Fibroblast of mammary gland (primary cell): ENCODE results near the gene AGXT.

ENCODE experiments used
- DNase-seq: peaks from one replicate; pipeline ENCODE4 v3.0.0-alpha.2; 2010; ENCODE audit warnings: low read depth
- H3K4me3 ChIP-seq: 2 replicates; pipeline ENCODE4 v1.5.1; 2011; ENCODE audit warnings: low read depth, mild to moderate bottlenecking, low read length, moderate library complexity; ENCODE audit not compliant: control insufficient read depth
- TF ChIP-seq, protein P1 (sequence below): conservative IDR thresholded peaks from 2 replicates; pipeline ENCODE4 v1.5.1; 2011; ENCODE audit warnings: low read depth, low read length, inconsistent platforms; ENCODE audit not compliant: control insufficient read depth, insufficient read depth

Gene AGXT

GRCh38 chr2:240869109-240869955, 708 bp downstream of the AGXT start:
- DNase-seq: no peak
- TF ChIP-seq, protein P1, sequence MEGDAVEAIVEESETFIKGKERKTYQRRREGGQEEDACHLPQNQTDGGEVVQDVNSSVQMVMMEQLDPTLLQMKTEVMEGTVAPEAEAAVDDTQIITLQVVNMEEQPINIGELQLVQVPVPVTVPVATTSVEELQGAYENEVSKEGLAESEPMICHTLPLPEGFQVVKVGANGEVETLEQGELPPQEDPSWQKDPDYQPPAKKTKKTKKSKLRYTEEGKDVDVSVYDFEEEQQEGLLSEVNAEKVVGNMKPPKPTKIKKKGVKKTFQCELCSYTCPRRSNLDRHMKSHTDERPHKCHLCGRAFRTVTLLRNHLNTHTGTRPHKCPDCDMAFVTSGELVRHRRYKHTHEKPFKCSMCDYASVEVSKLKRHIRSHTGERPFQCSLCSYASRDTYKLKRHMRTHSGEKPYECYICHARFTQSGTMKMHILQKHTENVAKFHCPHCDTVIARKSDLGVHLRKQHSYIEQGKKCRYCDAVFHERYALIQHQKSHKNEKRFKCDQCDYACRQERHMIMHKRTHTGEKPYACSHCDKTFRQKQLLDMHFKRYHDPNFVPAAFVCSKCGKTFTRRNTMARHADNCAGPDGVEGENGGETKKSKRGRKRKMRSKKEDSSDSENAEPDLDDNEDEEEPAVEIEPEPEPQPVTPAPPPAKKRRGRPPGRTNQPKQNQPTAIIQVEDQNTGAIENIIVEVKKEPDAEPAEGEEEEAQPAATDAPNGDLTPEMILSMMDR: no peak
- H3K4me3 ChIP-seq: no peak overlapping the region

DNA sequence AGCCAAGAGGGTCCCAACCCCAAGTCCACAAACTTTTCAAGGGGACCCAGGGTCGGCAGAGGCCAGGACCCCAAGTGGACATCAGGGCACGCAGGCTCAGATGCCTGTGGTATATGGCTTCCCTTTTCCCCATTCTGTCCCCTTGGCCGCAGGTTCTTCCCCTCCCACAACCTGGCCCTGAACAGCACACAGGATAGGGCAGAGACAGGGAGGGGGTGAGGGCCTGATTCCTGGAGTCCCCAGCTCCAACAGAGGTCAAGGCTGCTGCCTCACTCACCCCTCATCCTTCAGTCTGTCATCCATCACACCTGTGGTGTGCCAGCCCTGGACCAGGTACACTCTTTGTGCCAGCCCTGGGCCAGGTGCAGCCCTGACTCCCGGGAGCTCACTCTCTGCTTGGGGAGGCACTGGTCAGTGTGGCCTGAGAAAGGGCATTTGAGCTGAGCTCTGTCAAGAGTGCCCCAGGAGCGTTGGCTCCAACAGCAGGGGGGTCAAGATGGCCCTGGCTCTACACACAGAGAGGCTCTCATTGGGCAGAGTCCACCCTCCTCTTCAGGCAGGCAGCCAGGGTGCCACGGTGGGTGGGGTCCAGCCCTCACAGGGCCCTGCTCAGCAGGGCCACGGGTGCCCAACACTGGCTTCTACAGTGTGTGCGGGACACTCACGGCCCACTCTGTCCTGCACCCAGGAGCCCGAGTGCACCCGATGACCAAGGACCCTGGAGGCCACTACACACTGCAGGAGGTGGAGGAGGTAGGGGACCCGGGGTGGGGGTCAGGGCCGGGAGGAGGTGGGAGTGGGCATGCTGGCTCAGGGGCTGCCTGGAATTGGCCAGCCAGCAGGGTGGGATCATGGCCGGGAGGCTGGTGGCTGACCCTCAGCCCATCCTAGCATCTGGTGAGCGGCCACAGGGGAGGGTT, 1.6 kb downstream of the AGXT start:
- no peak for DNase-seq
- TF ChIP-seq, protein P1: no peak
- no peak overlapping the region for H3K4me3 ChIP-seq

- TF ChIP-seq, protein P1: no peak
- H3K4me3 ChIP-seq: no peak overlapping the region
- no peak for DNase-seq
Observed at GRCh38 chr2:240871071-240871958, 2.7 kb downstream of the AGXT start.

DNA sequence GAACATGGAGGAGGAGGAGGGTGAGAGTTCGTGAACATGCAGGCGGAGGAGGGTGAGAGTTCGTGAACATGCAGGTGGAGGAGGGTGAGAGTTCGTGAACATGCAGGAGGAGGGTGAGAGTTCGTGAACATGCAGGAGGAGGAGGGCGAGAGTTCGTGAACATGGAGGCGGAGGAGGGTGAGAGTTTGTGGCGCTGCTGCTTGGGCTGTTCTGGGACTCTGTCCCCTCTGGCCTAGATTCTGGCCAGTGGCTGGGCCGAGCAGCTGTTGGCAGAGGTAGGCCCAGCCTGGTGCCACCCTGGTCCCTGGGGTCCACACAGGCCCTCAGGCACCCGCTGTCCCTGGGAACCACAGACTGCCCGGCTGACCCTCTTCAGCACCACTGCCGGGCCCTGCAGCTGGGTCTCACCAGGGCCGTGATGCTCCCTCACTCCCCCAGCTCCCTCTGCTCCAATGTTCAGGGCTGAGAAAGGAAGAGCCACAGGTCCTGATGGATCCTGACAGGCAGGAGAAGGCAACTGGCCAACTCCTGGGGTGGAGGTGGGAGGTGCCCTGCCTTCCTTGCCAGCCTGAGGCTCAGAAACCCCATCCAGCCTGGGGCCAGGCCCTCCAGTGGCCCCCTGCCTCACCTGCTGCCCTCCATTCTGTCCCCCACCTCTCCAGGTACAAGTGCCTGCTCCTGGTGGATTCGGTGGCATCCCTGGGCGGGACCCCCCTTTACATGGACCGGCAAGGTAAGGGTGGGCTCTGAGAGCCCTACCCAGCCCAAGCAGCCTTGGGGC, 3.9 kb downstream of the AGXT start:
- no peak overlapping the region for H3K4me3 ChIP-seq
- no peak for DNase-seq
- TF ChIP-seq, protein P1: no peak

DNA sequence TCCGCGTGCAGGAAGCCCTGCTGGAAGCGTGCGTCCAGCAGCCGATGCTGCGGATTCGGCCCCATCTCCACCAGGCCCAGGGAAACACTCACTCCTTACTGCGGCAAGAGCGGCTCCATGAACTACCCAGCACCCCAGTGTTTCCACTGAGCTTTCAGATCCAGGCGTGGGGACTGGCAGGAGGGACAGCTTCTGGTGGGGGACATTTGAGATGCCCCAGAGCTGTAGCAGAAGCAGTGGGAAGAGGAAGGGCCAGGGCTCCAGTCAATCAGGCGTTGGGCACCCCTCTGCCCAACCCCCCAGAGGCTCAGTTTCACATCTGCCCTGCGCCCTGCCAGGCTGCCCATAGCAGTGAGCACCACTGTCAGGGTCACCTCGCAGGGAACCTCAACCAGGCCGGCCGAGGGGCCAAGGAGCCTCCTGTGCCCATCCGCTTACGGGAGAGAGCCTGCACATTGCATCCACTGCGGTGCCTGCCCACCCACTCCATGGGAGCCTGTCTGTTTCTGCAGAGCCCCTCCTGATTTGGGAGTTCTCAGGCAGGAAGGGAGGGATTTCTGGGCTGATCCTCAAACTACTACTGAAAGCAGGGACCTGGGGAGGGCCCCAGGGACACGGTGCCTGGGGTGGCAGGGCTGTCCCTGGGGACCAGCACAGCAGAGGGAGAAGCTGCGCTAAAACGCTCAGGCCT, 4.6 kb downstream of the AGXT start:
- TF ChIP-seq, protein P1: no peak
- no peak for DNase-seq
- no peak overlapping the region for H3K4me3 ChIP-seq
